IMR-90 (cell line): ENCODE data around the gene DPP10. TPM values are rescaled to one million over a fixed set of nuclear protein-coding genes. Genes with fewer than 3 reads are reported as not detected.

ENCODE experiments used
- ATAC-seq: fragments of 200-7000 bp; cut with Tn5 transposase; 2 replicates; pipeline ENCODE4 v1.9.1; 2020; ENCODE audit warnings: low read depth, mild to moderate bottlenecking, moderate library complexity
- BruUV-seq: library from RNA; stranded (reverse); fragments of 400-500 nt; replicated peaks from 2 replicates; lab custom pipeline; 2021; lab: Mats Ljungman, UMichigan
- CTCF ChIA-PET: fragments of 300-600 bp; formaldehyde crosslinking; extraction: SDS; loops from one replicate; lab custom pipeline; 2021; ENCODE audit warnings: antibody characterized with exemption; lab: Yijun Ruan, JAX
- POLR2A ChIA-PET: fragments of 300-600 bp; sonication (Branson Sonifier 250); formaldehyde crosslinking; loops from one replicate; lab custom pipeline; 2022; ENCODE audit warnings: antibody characterized with exemption; ENCODE audit not compliant: unreplicated experiment; lab: Charles Lee
- DNase-seq: peaks from one replicate; pipeline ENCODE4 v3.0.0; 2013
- H2AFZ ChIP-seq: replicated peaks from 2 replicates; pipeline ENCODE3; 2013; ENCODE audit warnings: low read length, mild to moderate bottlenecking; ENCODE audit not compliant: poor library complexity
- H2AK5ac ChIP-seq: 2 replicates; pipeline ENCODE4 v1.6.1; 2013; ENCODE audit warnings: low read depth, low read length, inconsistent platforms
- H2AK9ac ChIP-seq: replicated peaks from 2 replicates; pipeline ENCODE3; 2013; ENCODE audit warnings: mild to moderate bottlenecking, low read depth, low read length, moderate library complexity; ENCODE audit not compliant: poor library complexity
- H2BK120ac ChIP-seq: 2 replicates; pipeline ENCODE4 v1.6.1; 2013; ENCODE audit warnings: low read depth, low read length, inconsistent platforms
- H2BK15ac ChIP-seq: 3 replicates; pipeline ENCODE4 v1.6.1; 2013; ENCODE audit warnings: low read depth, low read length, inconsistent platforms
- H2BK20ac ChIP-seq: 2 replicates; pipeline ENCODE4 v1.6.1; 2013; ENCODE audit warnings: low read depth, mild to moderate bottlenecking, inconsistent platforms, low read length, moderate library complexity
- H2BK5ac ChIP-seq: 2 replicates; pipeline ENCODE4 v1.6.1; 2013; ENCODE audit warnings: mild to moderate bottlenecking, low read depth, low read length, inconsistent platforms; ENCODE audit not compliant: poor library complexity, severe bottlenecking
- H3K14ac ChIP-seq: replicated peaks from 2 replicates; pipeline ENCODE4 v1.6.1; 2013; ENCODE audit warnings: low read depth, low read length, inconsistent platforms
- H3K18ac ChIP-seq: 2 replicates; pipeline ENCODE4 v1.6.1; 2013; ENCODE audit warnings: low read depth, low read length, control low read depth
- H3K23ac ChIP-seq: 2 replicates; pipeline ENCODE4 v1.6.1; 2013; ENCODE audit warnings: low read depth, low read length, inconsistent platforms
- H3K27ac ChIP-seq: 2 replicates; pipeline ENCODE4 v1.5.1; 2013; ENCODE audit warnings: mild to moderate bottlenecking, control low read depth, low read length; ENCODE audit not compliant: insufficient read depth
- H3K27me3 ChIP-seq: 2 replicates; pipeline ENCODE4 v1.6.1; 2013; ENCODE audit warnings: low read length; ENCODE audit not compliant: control insufficient read depth, insufficient read depth
- H3K36me3 ChIP-seq: 2 replicates; pipeline ENCODE4 v1.6.1; 2013; ENCODE audit warnings: low read length, mixed read lengths; ENCODE audit not compliant: control insufficient read depth, insufficient read depth
- H3K4ac ChIP-seq: 2 replicates; pipeline ENCODE4 v1.6.1; 2013; ENCODE audit warnings: low read depth, low read length, inconsistent platforms
- H3K4me1 ChIP-seq: 2 replicates; pipeline ENCODE4 v1.6.1; 2013; ENCODE audit warnings: low read length, mixed read lengths; ENCODE audit not compliant: control insufficient read depth, insufficient read depth
- H3K4me2 ChIP-seq: 2 replicates; pipeline ENCODE4 v1.6.1; 2013; ENCODE audit warnings: low read depth, mild to moderate bottlenecking, control low read depth, low read length, moderate library complexity
- H3K4me3 ChIP-seq: 2 replicates; pipeline ENCODE4 v1.5.1; 2013; ENCODE audit warnings: low read depth, mild to moderate bottlenecking, control low read depth, low read length, moderate library complexity; ENCODE audit not compliant: insufficient read depth
- H3K56ac ChIP-seq: 2 replicates; pipeline ENCODE4 v1.6.1; 2013; ENCODE audit warnings: low read length, inconsistent platforms; ENCODE audit not compliant: insufficient read depth; ENCODE audit errors: extremely low read depth
- H3K79me1 ChIP-seq, 2 experiments: 2 replicates each; pipeline ENCODE4 v1.6.1; 2013; ENCODE audit warnings: low read length in 2 of 2, inconsistent platforms in 1 of 2, low read depth in 1 of 2
- H3K9ac ChIP-seq: 2 replicates; pipeline ENCODE4 v1.6.1; 2013; ENCODE audit warnings: low read depth, low read length, control low read depth
- H3K9me1 ChIP-seq: 2 replicates; pipeline ENCODE4 v1.6.1; 2013; ENCODE audit warnings: low read length, inconsistent platforms; ENCODE audit not compliant: insufficient read depth
- H3K9me3 ChIP-seq: 2 replicates; pipeline ENCODE4 v1.6.1; 2013; ENCODE audit warnings: low read length; ENCODE audit not compliant: control insufficient read depth, insufficient read depth
- H4K20me1 ChIP-seq: 2 replicates; pipeline ENCODE4 v1.6.1; 2013; ENCODE audit warnings: low read length, inconsistent platforms; ENCODE audit not compliant: insufficient read depth
- H4K5ac ChIP-seq: 2 replicates; pipeline ENCODE4 v1.6.1; 2013; ENCODE audit warnings: mild to moderate bottlenecking, low read depth, low read length, control low read depth
- H4K8ac ChIP-seq, 2 experiments: 2 replicates each; pipeline ENCODE4 v1.6.1; 2013; ENCODE audit warnings: low read depth in 2 of 2, low read length in 2 of 2, control low read depth in 1 of 2, inconsistent platforms in 1 of 2
- H4K91ac ChIP-seq: 2 replicates; pipeline ENCODE4 v1.6.1; 2013; ENCODE audit warnings: low read depth, low read length, inconsistent platforms; ENCODE audit not compliant: insufficient read depth
- BHLHE40 ChIP-seq: fragments of 150-350 bp; IDR thresholded peaks from 2 replicates; pipeline ENCODE4 v1.6.1; 2016; ENCODE audit warnings: mild to moderate bottlenecking, low read depth, low read length
- CEBPB ChIP-seq: IDR thresholded peaks from 2 replicates; pipeline ENCODE4 v1.6.1; 2012; ENCODE audit warnings: low read depth, low read length, improper control_type of control experiment
- CHD1 ChIP-seq: IDR thresholded peaks from 2 replicates; pipeline ENCODE4 v1.6.1; 2012; ENCODE audit warnings: low read depth, low read length, improper control_type of control experiment
- ELK1 ChIP-seq: fragments of 150-350 bp; IDR thresholded peaks from 2 replicates; pipeline ENCODE4 v1.6.1; 2016; ENCODE audit warnings: low read depth, mild to moderate bottlenecking, low read length, moderate library complexity, borderline replicate concordance
- FOS ChIP-seq: fragments of 150-350 bp; IDR thresholded peaks from 2 replicates; pipeline ENCODE4 v1.6.1; 2016; ENCODE audit warnings: low read depth, low read length
- MAFK ChIP-seq: IDR thresholded peaks from 2 replicates; pipeline ENCODE4 v1.6.1; 2012; ENCODE audit warnings: low read depth, low read length, improper control_type of control experiment
- MAZ ChIP-seq: IDR thresholded peaks from 2 replicates; pipeline ENCODE4 v1.6.1; 2012; ENCODE audit warnings: low read depth, mild to moderate bottlenecking, low read length, improper control_type of control experiment, moderate library complexity, borderline replicate concordance
- NFE2L2 ChIP-seq: fragments of 150-350 bp; IDR thresholded peaks from 2 replicates; pipeline ENCODE4 v1.6.1; 2016; ENCODE audit warnings: low read depth, mild to moderate bottlenecking, low read length
- RAD21 ChIP-seq: IDR thresholded peaks from 2 replicates; pipeline ENCODE4 v1.6.1; 2012; ENCODE audit warnings: low read length, improper control_type of control experiment
- RCOR1 ChIP-seq: IDR thresholded peaks from 2 replicates; pipeline ENCODE4 v1.6.1; 2012; ENCODE audit warnings: mild to moderate bottlenecking, low read length, improper control_type of control experiment; ENCODE audit not compliant: insufficient replicate concordance
- RFX5 ChIP-seq: IDR thresholded peaks from 2 replicates; pipeline ENCODE4 v1.8.0; 2012; ENCODE audit warnings: low read depth, mild to moderate bottlenecking, low read length, moderate library complexity
- SMC3 ChIP-seq: fragments of 150-350 bp; IDR thresholded peaks from 2 replicates; pipeline ENCODE4 v1.6.1; 2016; ENCODE audit warnings: low read depth, mild to moderate bottlenecking, antibody characterized with exemption, low read length, moderate library complexity
- USF2 ChIP-seq: fragments of 150-350 bp; IDR thresholded peaks from 2 replicates; pipeline ENCODE4 v1.6.1; 2017; ENCODE audit warnings: mild to moderate bottlenecking, antibody characterized with exemption, low read length, low read depth
- WGBS, 2 experiments: methylation state at CpG; one replicate each; pipeline versions ENCODE4 v1.1.5 to v1.1.7; 2013; ENCODE audit warnings: missing lambda C conversion rate in 2 of 2; ENCODE audit not compliant: insufficient read length in 1 of 2; ENCODE audit errors: extremely low coverage in 2 of 2; 5-methylcytosine and 5-hydroxymethylcytosine counted together
- dilution Hi-C: fragments of 300-500 bp; cut with HindIII; formaldehyde crosslinking; loops from one replicate; pipeline ENCODE4 v1.14.3; 2018; ENCODE audit warnings: low sequenced_read_pairs; ENCODE audit not compliant: unreplicated experiment
- in situ Hi-C: fragments of 300-500 bp; cut with MboI; formaldehyde crosslinking; loops from 3 replicates; pipeline ENCODE4 v1.14.3; 2019; ENCODE audit warnings: low sequenced_read_pairs, inconsistent platforms, mixed read lengths
- intact Hi-C: fragments of 100-400 bp; cut with micrococcal nuclease; formaldehyde crosslinking; loops from 2 replicates; pipeline ENCODE4 v1.10.0; 2022
- polyA plus RNA-seq, 3 experiments: library from polyadenylated mRNA; depleted of rRNA; stranded (reverse); fragments of >200 nt; gene quantifications; 2 replicates each; pipeline ENCODE4 v1.2.3, GENCODE V29; 2012; ENCODE audit warnings: low replicate concordance in 1 of 3
- total RNA-seq: library from RNA; depleted of rRNA; stranded (reverse); fragments of >200 nt; gene quantifications from 2 replicates; pipeline ENCODE4 v1.2.3, GENCODE V29; 2012

Gene DPP10
- total and polyA plus RNA-seq, 2 of the 4 experiments (the other 2 are of a cell fraction), result not detected

GRCh38 chr2:114929225-114929624 is 486.8 kb downstream of the DPP10 start:
- Histone ChIP-seq H3K9ac (no peak overlapping the region), H3K14ac (no peak overlapping the region), H3K27me3 (no peaks in the 10 kb centered on the region), H2BK120ac (no peak overlapping the region), H3K56ac (no peak overlapping the region), H2BK20ac (no peak overlapping the region), H3K27ac (no peak overlapping the region), H4K5ac (no peak overlapping the region), H4K91ac (no peak overlapping the region), H3K9me3 (peaks cover 9% of the 10 kb centered on the region), H4K20me1 (no peaks in the 10 kb centered on the region), H2BK5ac (no peak overlapping the region), H3K4ac (no peak overlapping the region), H3K4me1 (no peaks in the 10 kb centered on the region), H4K8ac (no peak overlapping the region), H3K4me2 (no peak overlapping the region), H2AK5ac (no peak overlapping the region), H3K4me3 (no peak overlapping the region), H3K23ac (no peak overlapping the region), H3K36me3 (no peaks in the 10 kb centered on the region), H2AK9ac (no peak overlapping the region), H2AFZ (no peak overlapping the region), H3K79me1 (no peaks in the 10 kb centered on the region), H2BK15ac (no peak overlapping the region), H3K9me1 (no peaks in the 10 kb centered on the region), H3K18ac (no peak overlapping the region)
- intact Hi-C loops (no loop called here), dilution Hi-C loops (no loop called here), in situ Hi-C loops (no loop called here)
- 78% methylated on average over 5 of the region's 7 CpGs; no CpG with 5 or more reads in 1 of the 2 experiments for WGBS, 2 experiments
- ChIA-PET CTCF (no interaction called here), POLR2A (no interaction called here)
- ATAC-seq (no peak), DNase-seq (no peak)
- no TSS peak for BruUV-seq
- TF ChIP-seq NFE2L2, result no peak
- TF ChIP-seq CEBPB, result no peak
- no peak for TF ChIP-seq USF2
- no peak for TF ChIP-seq BHLHE40
- no peak for TF ChIP-seq RCOR1
- TF ChIP-seq MAZ, result no peak
- TF ChIP-seq ELK1, result no peak
- TF ChIP-seq RFX5, result no peak
- TF ChIP-seq SMC3, result no peak
- TF ChIP-seq MAFK, result no peak
- TF ChIP-seq FOS, result no peak
- TF ChIP-seq RAD21, result no peak
- no peak for TF ChIP-seq CHD1
